ENCODE measurements around the gene INSYN2B. TPM values are rescaled to one million over a fixed set of nuclear protein-coding genes. Genes with fewer than 3 reads are reported as not detected.
A peak's percentile ranks its signal among the peaks of the same experiment; 100 is the strongest.

INSYN2B gene
- total RNA-seq, 5 donors from 2014 or later (not counting 1 experiment from before 2014, with no cell fraction given) = not detected

- H3K36me3 ChIP-seq (ENCODE audit: control insufficient read depth in 2 of 2, extremely low read depth in 1 of 2, insufficient read depth in 1 of 2, low read length in 1 of 2) = peaks cover 9 to 34% of the 10 kb centered on the region in 2 donors
- no peaks in the 10 kb centered on the region for H3K27me3 ChIP-seq (replicated peaks in 1 of 2; ENCODE audit: control insufficient read depth in 2 of 2, extremely low read depth in 1 of 2, insufficient read depth in 2 of 2, low read length in 1 of 2)
- Mint-ChIP-seq H3K27me3 (no peaks in the 10 kb centered on the region), H3K36me3 (peaks cover 33% of the 10 kb centered on the region), H3K27ac (no peak overlapping the region), H3K4me3 (no peak overlapping the region), H3K9me3 (no peaks in the 10 kb centered on the region), H3K4me1 (peaks cover 0 to 3% (median 1%) of the 10 kb centered on the region in 3 donors)
- H3K4me3 ChIP-seq (ENCODE audit: control insufficient read depth in 1 of 2, extremely low read depth in 1 of 2, low read length in 1 of 2) = no peak overlapping the region
- no peaks in the 10 kb centered on the region for H3K9me3 ChIP-seq
- H3K4me1 ChIP-seq (ENCODE audit: control insufficient read depth in 1 of 2, extremely low read depth in 1 of 2, insufficient read depth in 2 of 2, low read length in 2 of 2) = no peaks in the 10 kb centered on the region
- CTCF ChIA-PET = no interaction called here
- WGBS (ENCODE audit: insufficient coverage) = 100% methylated on average over 2 of the region's 3 CpGs
- no peak overlapping the region for H3K27ac ChIP-seq (ENCODE audit: low read length)
- POLR2A ChIA-PET = no interaction called here
- DNase-seq (no peak), ATAC-seq (replicated peaks in 1 of 4) (no peak)
These were observed 424 bp downstream of the INSYN2B start for GRCh38 chr5:169979871-169980270.

- peaks cover 23% of the 10 kb centered on the region for H3K36me3 Mint-ChIP-seq
- no peak overlapping the region for H3K27ac ChIP-seq (ENCODE audit: low read length)
- ChIA-PET POLR2A (no interaction called here), CTCF (interaction anchor here in 1 of 2 donors (0.7 kb wide), 1 partner anchor 185 kb away, joined by 7 read pairs; no protein-coding TSS in a partner anchor)
- H3K27ac Mint-ChIP-seq = peak overlapping the region in 1 of 2 donors; percentile 46
- DNase-seq (no peak), ATAC-seq (replicated peaks in 1 of 4) (no peak)
- no peak overlapping the region for H3K4me3 ChIP-seq (ENCODE audit: control insufficient read depth in 1 of 2, extremely low read depth in 1 of 2, low read length in 1 of 2)
- 93% methylated on average over 5 of the region's 7 CpGs for WGBS (ENCODE audit: insufficient coverage)
- no peaks in the 10 kb centered on the region for H3K27me3 Mint-ChIP-seq
- peaks cover 7 to 24% of the 10 kb centered on the region in 2 donors for H3K36me3 ChIP-seq (ENCODE audit: control insufficient read depth in 2 of 2, extremely low read depth in 1 of 2, insufficient read depth in 1 of 2, low read length in 1 of 2)
- no peak overlapping the region for H3K4me3 Mint-ChIP-seq
- no peaks in the 10 kb centered on the region for H3K27me3 ChIP-seq (replicated peaks in 1 of 2; ENCODE audit: control insufficient read depth in 2 of 2, extremely low read depth in 1 of 2, insufficient read depth in 2 of 2, low read length in 1 of 2)
- H3K4me1 Mint-ChIP-seq = peaks cover 0 to 3% (median 1%) of the 10 kb centered on the region in 3 donors
- H3K9me3 ChIP-seq = no peaks in the 10 kb centered on the region
- no peaks in the 10 kb centered on the region for H3K4me1 ChIP-seq (ENCODE audit: control insufficient read depth in 1 of 2, extremely low read depth in 1 of 2, insufficient read depth in 2 of 2, low read length in 2 of 2)
- no peaks in the 10 kb centered on the region for H3K9me3 Mint-ChIP-seq
These were observed 1.6 kb downstream of the INSYN2B start for GRCh38 chr5:169978714-169979113.

GRCh38 chr5:169974121-169974770 is 6.0 kb downstream of the INSYN2B start:
- H3K36me3 Mint-ChIP-seq = peaks cover 31% of the 10 kb centered on the region
- POLR2A ChIA-PET = no interaction called here
- H3K4me3 ChIP-seq (ENCODE audit: control insufficient read depth in 1 of 2, extremely low read depth in 1 of 2, low read length in 1 of 2) = no peak overlapping the region

GRCh38 chr5:169973056-169973455 is 7.2 kb downstream of the INSYN2B start:
- H3K27ac ChIP-seq (ENCODE audit: low read length) = no peak overlapping the region
- H3K27me3 Mint-ChIP-seq = no peaks in the 10 kb centered on the region
- no CpG with 5 or more reads among the region's 3 CpGs for WGBS (ENCODE audit: insufficient coverage)
- ATAC-seq (replicated peaks in 1 of 4) = no peak
- ChIA-PET POLR2A (no interaction called here), CTCF (no interaction called here)
- H3K36me3 ChIP-seq (ENCODE audit: control insufficient read depth in 2 of 2, extremely low read depth in 1 of 2, insufficient read depth in 1 of 2, low read length in 1 of 2) = peaks cover 0 to 11% of the 10 kb centered on the region in 2 donors
- H3K9me3 ChIP-seq = no peaks in the 10 kb centered on the region
- no peak overlapping the region for H3K4me3 ChIP-seq (ENCODE audit: control insufficient read depth in 1 of 2, extremely low read depth in 1 of 2, low read length in 1 of 2)
- H3K4me1 Mint-ChIP-seq = peaks cover 5 to 6% (median 5%) of the 10 kb centered on the region in 3 donors
- no peak overlapping the region for H3K4me3 Mint-ChIP-seq
- H3K27ac Mint-ChIP-seq = no peak overlapping the region
- no peak for DNase-seq
- H3K36me3 Mint-ChIP-seq = peaks cover 35% of the 10 kb centered on the region
- H3K27me3 ChIP-seq (replicated peaks in 1 of 2; ENCODE audit: control insufficient read depth in 2 of 2, extremely low read depth in 1 of 2, insufficient read depth in 2 of 2, low read length in 1 of 2) = no peaks in the 10 kb centered on the region
- H3K9me3 Mint-ChIP-seq = no peaks in the 10 kb centered on the region
- H3K4me1 ChIP-seq (ENCODE audit: control insufficient read depth in 1 of 2, extremely low read depth in 1 of 2, insufficient read depth in 2 of 2, low read length in 2 of 2) = no peaks in the 10 kb centered on the region

More at GRCh38 chr5:169974121-169974770, 6.0 kb downstream of the INSYN2B start:
- DNase-seq (no peak), ATAC-seq (replicated peaks in 1 of 4) (no peak)
- no peak overlapping the region for H3K27ac ChIP-seq (ENCODE audit: low read length)
- H3K4me1 ChIP-seq (ENCODE audit: control insufficient read depth in 1 of 2, extremely low read depth in 1 of 2, insufficient read depth in 2 of 2, low read length in 2 of 2) = no peaks in the 10 kb centered on the region
- H3K9me3 Mint-ChIP-seq = no peaks in the 10 kb centered on the region
- WGBS (ENCODE audit: insufficient coverage) = no CpG with 5 or more reads among the region's 6 CpGs
- peaks cover 1 to 3% (median 3%) of the 10 kb centered on the region in 3 donors for H3K4me1 Mint-ChIP-seq
- H3K27me3 Mint-ChIP-seq = no peaks in the 10 kb centered on the region
- H3K27ac Mint-ChIP-seq = no peak overlapping the region
- peaks cover 0 to 10% of the 10 kb centered on the region in 2 donors for H3K36me3 ChIP-seq (ENCODE audit: control insufficient read depth in 2 of 2, extremely low read depth in 1 of 2, insufficient read depth in 1 of 2, low read length in 1 of 2)
- H3K9me3 ChIP-seq = no peaks in the 10 kb centered on the region
- CTCF ChIA-PET = interaction anchor here in 1 of 2 donors (0.6 kb wide), 1 partner anchor 1235 kb away, joined by 4 read pairs; no protein-coding TSS in a partner anchor
- H3K4me3 Mint-ChIP-seq = no peak overlapping the region
- H3K27me3 ChIP-seq (replicated peaks in 1 of 2; ENCODE audit: control insufficient read depth in 2 of 2, extremely low read depth in 1 of 2, insufficient read depth in 2 of 2, low read length in 1 of 2) = no peaks in the 10 kb centered on the region

GRCh38 chr5:169971780-169972179 is 8.5 kb downstream of the INSYN2B start:
- 100% methylated on average over 1 of the region's 1 CpG for WGBS (ENCODE audit: insufficient coverage)
- POLR2A ChIA-PET = interaction anchor here in 1 of 2 donors (0.6 kb wide), 2 partner anchors 12 to 148 kb away, joined by 3 to 9 read pairs; no protein-coding TSS in a partner anchor
- CTCF ChIA-PET = no interaction called here

GRCh38 chr5:169970911-169971765 is 9.2 kb downstream of the INSYN2B start:
- POLR2A ChIA-PET = interaction anchor here in 1 of 2 donors (0.6 kb wide), 1 partner anchor 11 kb away, joined by 9 read pairs; no protein-coding TSS in a partner anchor
- Mint-ChIP-seq H3K4me1 (peaks cover 5 to 14% (median 6%) of the 10 kb centered on the region in 3 donors), H3K27ac (no peak overlapping the region), H3K9me3 (no peaks in the 10 kb centered on the region), H3K36me3 (peaks cover 48% of the 10 kb centered on the region), H3K4me3 (no peak overlapping the region), H3K27me3 (no peaks in the 10 kb centered on the region)
- no peak overlapping the region for H3K4me3 ChIP-seq (ENCODE audit: control insufficient read depth in 1 of 2, extremely low read depth in 1 of 2, low read length in 1 of 2)
- H3K27me3 ChIP-seq (replicated peaks in 1 of 2; ENCODE audit: control insufficient read depth in 2 of 2, extremely low read depth in 1 of 2, insufficient read depth in 2 of 2, low read length in 1 of 2) = no peaks in the 10 kb centered on the region
- peaks cover 0 to 11% of the 10 kb centered on the region in 2 donors for H3K36me3 ChIP-seq (ENCODE audit: control insufficient read depth in 2 of 2, extremely low read depth in 1 of 2, insufficient read depth in 1 of 2, low read length in 1 of 2)
- no peak for ATAC-seq (replicated peaks in 1 of 4)
- CTCF ChIA-PET = interaction anchor here in 1 of 2 donors (0.5 kb wide), 1 partner anchor 1752 kb away, joined by 4 read pairs; no protein-coding TSS in a partner anchor
- no peaks in the 10 kb centered on the region for H3K4me1 ChIP-seq (ENCODE audit: control insufficient read depth in 1 of 2, extremely low read depth in 1 of 2, insufficient read depth in 2 of 2, low read length in 2 of 2)
- 92% methylated on average over 7 of the region's 8 CpGs for WGBS (ENCODE audit: insufficient coverage)
- H3K9me3 ChIP-seq = no peaks in the 10 kb centered on the region
- no peak overlapping the region for H3K27ac ChIP-seq (ENCODE audit: low read length)
- DNase-seq = no peak

More at GRCh38 chr5:169971780-169972179, 8.5 kb downstream of the INSYN2B start:
- Histone ChIP-seq H3K9me3 (no peaks in the 10 kb centered on the region), H3K4me3 (ENCODE audit: control insufficient read depth in 1 of 2, extremely low read depth in 1 of 2, low read length in 1 of 2) (no peak overlapping the region), H3K27me3 (replicated peaks in 1 of 2; ENCODE audit: control insufficient read depth in 2 of 2, extremely low read depth in 1 of 2, insufficient read depth in 2 of 2, low read length in 1 of 2) (no peaks in the 10 kb centered on the region), H3K36me3 (ENCODE audit: control insufficient read depth in 2 of 2, extremely low read depth in 1 of 2, insufficient read depth in 1 of 2, low read length in 1 of 2) (peaks cover 0 to 11% of the 10 kb centered on the region in 2 donors), H3K27ac (ENCODE audit: low read length) (no peak overlapping the region), H3K4me1 (ENCODE audit: control insufficient read depth in 1 of 2, extremely low read depth in 1 of 2, insufficient read depth in 2 of 2, low read length in 2 of 2) (no peaks in the 10 kb centered on the region)
- no peak overlapping the region for H3K27ac Mint-ChIP-seq
- H3K4me3 Mint-ChIP-seq = no peak overlapping the region
- DNase-seq = no peak
- H3K9me3 Mint-ChIP-seq = no peaks in the 10 kb centered on the region
- ATAC-seq (replicated peaks in 1 of 4) = no peak
- H3K4me1 Mint-ChIP-seq = peaks cover 5 to 14% (median 6%) of the 10 kb centered on the region in 3 donors
- no peaks in the 10 kb centered on the region for H3K27me3 Mint-ChIP-seq
- peaks cover 46% of the 10 kb centered on the region for H3K36me3 Mint-ChIP-seq
